ENCODE measurements around the gene IRGQ. TPM values are rescaled to one million over a fixed set of nuclear protein-coding genes. Genes with fewer than 3 reads are reported as not detected.

Gene IRGQ
- total RNA-seq, 4 donors from 2014 or later: 10.7 to 28.8 (median 18.5) TPM

- peak overlapping the region in 3 of 4 donors; percentile 88 to 95 (median 88) for H3K27ac ChIP-seq
- TF ChIP-seq CTCF (IDR thresholded peaks at IDR 0.05): peak in 4 of 6 experiments; percentile 36 to 50 (median 46)
- no peak for TF ChIP-seq POLR2A (IDR thresholded peaks at IDR 0.05)
- peaks cover 0 to 21% (median 0%) of the 10 kb centered on the region in 3 donors for H3K36me3 ChIP-seq
- H3K9me3 ChIP-seq: no peaks in the 10 kb centered on the region
- no peaks in the 10 kb centered on the region for H3K27me3 ChIP-seq
- no peak overlapping the region for H3K4me3 ChIP-seq
- H3K4me1 ChIP-seq: peaks cover 0 to 19% (median 0%) of the 10 kb centered on the region in 4 donors
- peak; percentile 56 to 73 (median 67) for DNase-seq
Observed at GRCh38 chr19:43534816-43535761, 60.8 kb downstream of the IRGQ start.

Other genes starting within 250 kb of the IRGQ start
- gene CD177, start 242.4 kb downstream of the IRGQ start, total RNA-seq: not detected
- not detected for gene TEX101, start 181.2 kb downstream of the IRGQ start, total RNA-seq
- gene LYPD3, start 130.5 kb downstream of the IRGQ start, total RNA-seq: under 1 TPM in 1 of 4 donors, not detected in 3; 0.67 TPM
- gene PHLDB3, start 91.4 kb downstream of the IRGQ start, total RNA-seq: 10 to 100 TPM; 13.0 to 23.4 (median 18.0) TPM
- 100 to 1,000 TPM; 115 to 252 (median 199) TPM for gene ETHE1, start 68.9 kb downstream of the IRGQ start, total RNA-seq
- gene ZNF575, start 62.9 kb downstream of the IRGQ start, total RNA-seq: 1 to 10 TPM in 2 of 4 donors, under 1 TPM in 2; 0.53 to 1.7 (median 1.3) TPM
- 10 to 100 TPM; 18.4 to 49.5 (median 22.2) TPM for gene XRCC1, start 20.6 kb downstream of the IRGQ start, total RNA-seq
- gene PINLYP, start 20.3 kb downstream of the IRGQ start, total RNA-seq: 1 to 10 TPM in 3 of 4 donors, not detected in 1; 1.9 to 6.6 (median 2.8) TPM
- gene ZNF576, start 461 bp upstream of the IRGQ start, total RNA-seq: 10 to 100 TPM in 3 of 4 donors, 1 to 10 TPM in 1; 6.6 to 21.9 (median 16.5) TPM
- 1 to 10 TPM in 3 of 4 donors, not detected in 1; 1.2 to 2.7 (median 2.5) TPM for gene SRRM5, start 16.0 kb upstream of the IRGQ start, total RNA-seq
- gene ZNF428, start 23.5 kb upstream of the IRGQ start, total RNA-seq: 10 to 100 TPM; 10.5 to 28.1 (median 11.6) TPM
- gene CADM4, start 43.7 kb upstream of the IRGQ start, total RNA-seq: 1 to 10 TPM in 1 of 4 donors, under 1 TPM in 1, not detected in 2; 0.80 to 1.4 TPM
- gene PLAUR, start 74.0 kb upstream of the IRGQ start, total RNA-seq: 10 to 100 TPM in 3 of 4 donors, 1 to 10 TPM in 1; 7.0 to 21.2 (median 15.5) TPM
- gene IRGC, start 119.9 kb upstream of the IRGQ start, total RNA-seq: not detected
- gene SMG9, start 158.8 kb upstream of the IRGQ start, total RNA-seq: 10 to 100 TPM; 25.0 to 56.1 (median 40.8) TPM
- gene KCNN4, start 184.8 kb upstream of the IRGQ start, total RNA-seq: 10 to 100 TPM in 3 of 4 donors, 1 to 10 TPM in 1; 5.1 to 54.5 (median 33.1) TPM
- 1 to 10 TPM in 1 of 4 donors, under 1 TPM in 1, not detected in 2; 0.27 to 1.7 TPM for gene LYPD5, start 206.3 kb upstream of the IRGQ start, total RNA-seq
- 10 to 100 TPM in 2 of 4 donors, 1 to 10 TPM in 2; 5.4 to 22.1 (median 11.8) TPM for gene ZNF283, start 231.2 kb upstream of the IRGQ start, total RNA-seq

Data from Peyer's patch (tissue), 4 donors.